Measurements from ENCODE around the gene CD247.

Gene CD247

GRCh38 chr1:167484726-167485502 is 33.4 kb downstream of the CD247 start:
- DNase-seq = no peak

GRCh38 chr1:167483790-167484189 is 34.5 kb downstream of the CD247 start:
- no peak for DNase-seq

GRCh38 chr1:167482184-167482583 is 36.1 kb downstream of the CD247 start:
- DNase-seq = peak; percentile 77

- DNase-seq = no peak
Observed at GRCh38 chr1:167479331-167479979, 38.9 kb downstream of the CD247 start.

- DNase-seq = no peak
Observed at GRCh38 chr1:167477986-167478385, 40.3 kb downstream of the CD247 start.

- DNase-seq = peak; percentile 53
Observed at GRCh38 chr1:167476061-167476460, 42.3 kb downstream of the CD247 start.

- peak; percentile 82 for DNase-seq
Observed at GRCh38 chr1:167474191-167474641, 44.1 kb downstream of the CD247 start.

- DNase-seq = peak; percentile 60
Observed at GRCh38 chr1:167473761-167474160, 44.6 kb downstream of the CD247 start.

GRCh38 chr1:167472752-167473521 is 45.4 kb downstream of the CD247 start:
- peak; percentile 76 for DNase-seq

GRCh38 chr1:167471568-167471967 is 46.8 kb downstream of the CD247 start:
- peak; percentile 19 for DNase-seq

- peak; percentile 36 for DNase-seq
Observed at GRCh38 chr1:167469280-167469965, 48.9 kb downstream of the CD247 start.

GRCh38 chr1:167467752-167468151 is 50.6 kb downstream of the CD247 start:
- DNase-seq = no peak

- DNase-seq = peak; percentile 62
Observed at GRCh38 chr1:167467126-167467710, 51.1 kb downstream of the CD247 start.

GRCh38 chr1:167465743-167466142 is 52.6 kb downstream of the CD247 start:
- no peak for DNase-seq

GRCh38 chr1:167465018-167465417 is 53.3 kb downstream of the CD247 start:
- DNase-seq = no peak

GRCh38 chr1:167463875-167464575 is 54.3 kb downstream of the CD247 start:
- no peak for DNase-seq

GRCh38 chr1:167463080-167463479 is 55.2 kb downstream of the CD247 start:
- peak; percentile 37 for DNase-seq

- peak; percentile 58 for DNase-seq
Observed at GRCh38 chr1:167462341-167462740, 56.0 kb downstream of the CD247 start.

GRCh38 chr1:167460836-167461235 is 57.5 kb downstream of the CD247 start:
- peak; percentile 84 for DNase-seq

GRCh38 chr1:167457936-167458584 is 60.3 kb downstream of the CD247 start:
- peak; percentile 59 for DNase-seq

GRCh38 chr1:167456926-167457325 is 61.4 kb downstream of the CD247 start:
- peak; percentile 62 for DNase-seq

Measured in activated effector memory CD4-positive, alpha-beta T cell treated with anti-CD3 and anti-CD28 coated beads, Interleukin-2, amount 50 U/mL, for 16 hours (primary cell).